WTC11 (cell line): ENCODE measurements around the gene ST13. TPM values are rescaled to one million over a fixed set of nuclear protein-coding genes. Genes with fewer than 3 reads are reported as not detected.

Experiments used
- ATAC-seq: fragments of 200-7000 bp; cut with Tn5 transposase; 2 replicates; pipeline ENCODE4 v1.10.0; 2021; ENCODE audit warnings: mild to moderate bottlenecking, moderate library complexity
- CTCF ChIA-PET: fragments of 300-600 bp; sonication (Branson Sonifier 250); formaldehyde crosslinking; loops from one replicate; lab custom pipeline; 2021; ENCODE audit warnings: antibody characterized with exemption; lab: Charles Lee
- POLR2A ChIA-PET: fragments of 350-600 bp; sonication (Branson Sonifier 250); formaldehyde crosslinking; loops from one replicate; lab custom pipeline; 2021; ENCODE audit warnings: antibody characterized with exemption; lab: Charles Lee
- DNase-seq: peaks from one replicate; pipeline ENCODE4 v3.0.0; 2021; ENCODE audit warnings: low spot score
- H3K27ac Mint-ChIP-seq: 2 replicates; pipeline ENCODE4 v1.8.0; 2021; ENCODE audit warnings: mixed read lengths
- H3K27me3 Mint-ChIP-seq: 2 replicates; pipeline ENCODE4 v1.8.0; 2021; ENCODE audit warnings: low read depth, mild to moderate bottlenecking, moderate library complexity, mixed read lengths
- H3K36me3 Mint-ChIP-seq: 2 replicates; pipeline ENCODE4 v1.8.0; 2021; ENCODE audit warnings: mixed read lengths
- H3K4me1 Mint-ChIP-seq: 2 replicates; pipeline ENCODE4 v1.8.0; 2022; ENCODE audit warnings: mixed read lengths
- H3K4me3 Mint-ChIP-seq: 2 replicates; pipeline ENCODE4 v1.8.0; 2021; ENCODE audit warnings: mild to moderate bottlenecking, moderate library complexity, mixed read lengths
- H3K9me3 Mint-ChIP-seq: 2 replicates; pipeline ENCODE4 v1.8.0; 2021; ENCODE audit warnings: mixed read lengths
- ELF4 ChIP-seq: sonication (generic); formaldehyde crosslinking; IDR thresholded peaks from 2 replicates; pipeline ENCODE4 v1.8.1; 2022; ENCODE audit warnings: low read depth, mild to moderate bottlenecking, moderate library complexity, missing genetic modification reagents
- KAT7 ChIP-seq: sonication (generic); formaldehyde crosslinking; IDR thresholded peaks from 2 replicates; pipeline ENCODE4 v1.8.1; 2023; ENCODE audit warnings: missing genetic modification reagents, mild to moderate bottlenecking, borderline replicate concordance
- MXD4 ChIP-seq: fragments of 250-450 bp; sonication (Bioruptor Pico); IDR thresholded peaks from 2 replicates; pipeline ENCODE4 v1.8.0; 2021; ENCODE audit warnings: mild to moderate bottlenecking, moderate library complexity, borderline replicate concordance
- PRRX2 ChIP-seq: fragments of 250-450 bp; sonication (Bioruptor Pico); IDR thresholded peaks from 2 replicates; pipeline ENCODE4 v1.8.0; 2021; ENCODE audit warnings: mild to moderate bottlenecking
- RORB ChIP-seq: fragments of 250-450 bp; sonication (Bioruptor Pico); IDR thresholded peaks from 2 replicates; pipeline ENCODE4 v1.9.0; 2021; ENCODE audit warnings: mild to moderate bottlenecking
- SMAD3 ChIP-seq: sonication (generic); formaldehyde crosslinking; IDR thresholded peaks from 2 replicates; pipeline ENCODE4 v1.8.0; 2022; ENCODE audit warnings: missing genetic modification reagents, mild to moderate bottlenecking, borderline replicate concordance
- SMAD4 ChIP-seq: sonication (generic); formaldehyde crosslinking; IDR thresholded peaks from 2 replicates; pipeline ENCODE4 v1.8.0; 2022; ENCODE audit warnings: mild to moderate bottlenecking, missing genetic modification reagents
- TCF7 ChIP-seq: sonication (generic); formaldehyde crosslinking; IDR thresholded peaks from 2 replicates; pipeline ENCODE4 v1.8.0; 2022; ENCODE audit warnings: mild to moderate bottlenecking, low read depth, missing genetic modification reagents, moderate library complexity
- ZNF121 ChIP-seq: sonication (generic); formaldehyde crosslinking; IDR thresholded peaks from 2 replicates; pipeline ENCODE4 v1.8.0; 2023; ENCODE audit warnings: missing genetic modification reagents
- ZNF317 ChIP-seq: sonication (generic); formaldehyde crosslinking; IDR thresholded peaks from 2 replicates; pipeline ENCODE4 v1.8.1; 2023; ENCODE audit warnings: low read depth, mild to moderate bottlenecking, moderate library complexity, missing genetic modification reagents, borderline replicate concordance
- ZNF416 ChIP-seq: fragments of 250-450 bp; sonication (Bioruptor Pico); IDR thresholded peaks from 2 replicates; pipeline ENCODE4 v1.9.0; 2021; ENCODE audit warnings: mild to moderate bottlenecking, inconsistent platforms
- total RNA-seq: library from RNA; stranded (reverse); gene quantifications from 3 replicates; pipeline ENCODE4 v1.2.3, GENCODE V29; 2021
- TF ChIP-seq, protein P1 (sequence below): fragments of 250-450 bp; sonication (Bioruptor Pico); IDR thresholded peaks from 2 replicates; pipeline ENCODE4 v1.8.0; 2021; ENCODE audit warnings: mild to moderate bottlenecking
- TF ChIP-seq, protein P2 (sequence below): fragments of 200-600 bp; IDR thresholded peaks from 2 replicates; pipeline ENCODE4 v1.8.0; 2022; ENCODE audit warnings: antibody characterized with exemption
- TF ChIP-seq, protein P3 (sequence below): sonication (generic); formaldehyde crosslinking; IDR thresholded peaks from 2 replicates; pipeline ENCODE4 v1.8.1; 2022; ENCODE audit warnings: mild to moderate bottlenecking, moderate library complexity, missing genetic modification reagents
- TF ChIP-seq, protein P4 (sequence below): fragments of 250-450 bp; sonication (Bioruptor Pico); IDR thresholded peaks from 2 replicates; pipeline ENCODE4 v1.9.0; 2021; ENCODE audit warnings: mild to moderate bottlenecking
- TF ChIP-seq, protein P5 (sequence below): sonication (generic); formaldehyde crosslinking; IDR thresholded peaks from 2 replicates; pipeline ENCODE4 v1.8.1; 2022; ENCODE audit warnings: mild to moderate bottlenecking, missing genetic modification reagents, moderate library complexity, borderline replicate concordance
- TF ChIP-seq, protein P6 (sequence below): fragments of 250-450 bp; sonication (Bioruptor Pico); IDR thresholded peaks from 2 replicates; pipeline ENCODE4 v1.9.0; 2021; ENCODE audit warnings: mild to moderate bottlenecking, borderline replicate concordance

The ST13 gene
- total RNA-seq, 1 experiment from 2014 or later: 289 TPM

DNA sequence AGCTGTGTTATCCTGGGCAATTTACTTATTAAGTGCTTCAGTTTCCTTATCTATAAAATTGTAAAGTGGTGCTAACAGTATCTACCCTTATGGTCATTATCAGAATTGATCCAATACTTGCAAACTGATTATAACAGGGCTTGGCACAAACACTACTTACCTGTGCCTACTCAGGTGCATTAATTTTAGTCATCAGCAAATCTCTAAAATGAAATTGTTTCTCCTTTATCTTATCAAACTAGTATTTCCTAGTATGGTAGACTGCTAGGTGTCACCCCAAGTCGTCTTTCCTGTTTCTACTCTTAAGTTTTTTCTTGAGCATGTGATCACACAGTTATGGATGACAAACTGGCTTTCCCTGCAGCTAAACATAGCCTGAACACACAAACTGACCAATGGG is 33.0 kb downstream of the ST13 start:
- ATAC-seq: no peak
- H3K4me1 Mint-ChIP-seq: peaks cover 34% of the 10 kb centered on the region
- DNase-seq: no peak

DNA sequence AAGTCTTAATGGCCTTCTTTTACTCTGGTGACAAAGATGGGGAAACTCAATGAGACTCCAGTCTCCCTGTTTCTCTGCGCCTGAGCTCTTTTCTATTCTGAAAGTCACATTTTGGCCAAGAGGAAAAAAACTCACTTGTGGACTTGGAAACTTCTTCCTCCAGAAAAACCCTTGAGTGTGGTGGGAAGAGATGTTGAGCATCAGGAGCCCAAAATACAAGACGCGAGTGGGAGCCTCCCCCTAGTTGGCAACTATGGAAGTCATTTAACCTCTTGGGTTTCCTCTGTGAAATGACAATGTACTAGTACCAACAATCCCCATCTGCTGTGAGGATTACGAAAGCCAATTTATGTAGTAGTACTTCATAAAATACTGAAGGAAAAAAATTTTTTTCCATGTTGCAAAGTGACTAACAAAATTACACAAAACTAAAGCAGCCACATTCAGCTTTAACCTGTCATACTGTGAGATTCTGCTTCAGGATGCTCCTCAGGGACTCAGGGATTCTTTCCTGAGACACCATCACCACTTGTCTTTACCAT is 36.8 kb downstream of the ST13 start:
- CTCF ChIA-PET: interaction anchor here (0.6 to 1.4 kb wide), 5 partner anchors 125 to 281 kb away, joined by 3 to 7 read pairs (median 3); no protein-coding TSS in a partner anchor

More for the DNA sequence above, 33.0 kb downstream of the ST13 start:
- H3K4me3 Mint-ChIP-seq: no peak overlapping the region
- H3K27ac Mint-ChIP-seq: 0 out of 2 replicates have a peak overlapping the region, but pooled peaks have one; percentile 34
- TF ChIP-seq, protein P1, sequence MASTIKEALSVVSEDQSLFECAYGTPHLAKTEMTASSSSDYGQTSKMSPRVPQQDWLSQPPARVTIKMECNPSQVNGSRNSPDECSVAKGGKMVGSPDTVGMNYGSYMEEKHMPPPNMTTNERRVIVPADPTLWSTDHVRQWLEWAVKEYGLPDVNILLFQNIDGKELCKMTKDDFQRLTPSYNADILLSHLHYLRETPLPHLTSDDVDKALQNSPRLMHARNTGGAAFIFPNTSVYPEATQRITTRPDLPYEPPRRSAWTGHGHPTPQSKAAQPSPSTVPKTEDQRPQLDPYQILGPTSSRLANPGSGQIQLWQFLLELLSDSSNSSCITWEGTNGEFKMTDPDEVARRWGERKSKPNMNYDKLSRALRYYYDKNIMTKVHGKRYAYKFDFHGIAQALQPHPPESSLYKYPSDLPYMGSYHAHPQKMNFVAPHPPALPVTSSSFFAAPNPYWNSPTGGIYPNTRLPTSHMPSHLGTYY (CRISPR knock-in tag): no peak
- TF ChIP-seq MXD4 (CRISPR knock-in tag) (no peak), SMAD4 (CRISPR knock-in tag) (no peak), ZNF416 (no peak), ZNF121 (CRISPR knock-in tag) (no peak), ELF4 (CRISPR knock-in tag) (no peak), PRRX2 (CRISPR knock-in tag) (no peak), TCF7 (CRISPR knock-in tag) (no peak), ZNF317 (no peak), RORB (CRISPR knock-in tag) (no peak), KAT7 (no peak), SMAD3 (CRISPR knock-in tag) (no peak)
- TF ChIP-seq, protein P2, sequence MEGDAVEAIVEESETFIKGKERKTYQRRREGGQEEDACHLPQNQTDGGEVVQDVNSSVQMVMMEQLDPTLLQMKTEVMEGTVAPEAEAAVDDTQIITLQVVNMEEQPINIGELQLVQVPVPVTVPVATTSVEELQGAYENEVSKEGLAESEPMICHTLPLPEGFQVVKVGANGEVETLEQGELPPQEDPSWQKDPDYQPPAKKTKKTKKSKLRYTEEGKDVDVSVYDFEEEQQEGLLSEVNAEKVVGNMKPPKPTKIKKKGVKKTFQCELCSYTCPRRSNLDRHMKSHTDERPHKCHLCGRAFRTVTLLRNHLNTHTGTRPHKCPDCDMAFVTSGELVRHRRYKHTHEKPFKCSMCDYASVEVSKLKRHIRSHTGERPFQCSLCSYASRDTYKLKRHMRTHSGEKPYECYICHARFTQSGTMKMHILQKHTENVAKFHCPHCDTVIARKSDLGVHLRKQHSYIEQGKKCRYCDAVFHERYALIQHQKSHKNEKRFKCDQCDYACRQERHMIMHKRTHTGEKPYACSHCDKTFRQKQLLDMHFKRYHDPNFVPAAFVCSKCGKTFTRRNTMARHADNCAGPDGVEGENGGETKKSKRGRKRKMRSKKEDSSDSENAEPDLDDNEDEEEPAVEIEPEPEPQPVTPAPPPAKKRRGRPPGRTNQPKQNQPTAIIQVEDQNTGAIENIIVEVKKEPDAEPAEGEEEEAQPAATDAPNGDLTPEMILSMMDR: no peak
- TF ChIP-seq, protein P3, sequence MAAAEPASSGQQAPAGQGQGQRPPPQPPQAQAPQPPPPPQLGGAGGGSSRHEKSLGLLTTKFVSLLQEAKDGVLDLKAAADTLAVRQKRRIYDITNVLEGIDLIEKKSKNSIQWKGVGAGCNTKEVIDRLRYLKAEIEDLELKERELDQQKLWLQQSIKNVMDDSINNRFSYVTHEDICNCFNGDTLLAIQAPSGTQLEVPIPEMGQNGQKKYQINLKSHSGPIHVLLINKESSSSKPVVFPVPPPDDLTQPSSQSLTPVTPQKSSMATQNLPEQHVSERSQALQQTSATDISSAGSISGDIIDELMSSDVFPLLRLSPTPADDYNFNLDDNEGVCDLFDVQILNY: no peak
- TF ChIP-seq, protein P4, sequence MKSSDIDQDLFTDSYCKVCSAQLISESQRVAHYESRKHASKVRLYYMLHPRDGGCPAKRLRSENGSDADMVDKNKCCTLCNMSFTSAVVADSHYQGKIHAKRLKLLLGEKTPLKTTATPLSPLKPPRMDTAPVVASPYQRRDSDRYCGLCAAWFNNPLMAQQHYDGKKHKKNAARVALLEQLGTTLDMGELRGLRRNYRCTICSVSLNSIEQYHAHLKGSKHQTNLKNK (CRISPR knock-in tag): no peak
- TF ChIP-seq, protein P5, sequence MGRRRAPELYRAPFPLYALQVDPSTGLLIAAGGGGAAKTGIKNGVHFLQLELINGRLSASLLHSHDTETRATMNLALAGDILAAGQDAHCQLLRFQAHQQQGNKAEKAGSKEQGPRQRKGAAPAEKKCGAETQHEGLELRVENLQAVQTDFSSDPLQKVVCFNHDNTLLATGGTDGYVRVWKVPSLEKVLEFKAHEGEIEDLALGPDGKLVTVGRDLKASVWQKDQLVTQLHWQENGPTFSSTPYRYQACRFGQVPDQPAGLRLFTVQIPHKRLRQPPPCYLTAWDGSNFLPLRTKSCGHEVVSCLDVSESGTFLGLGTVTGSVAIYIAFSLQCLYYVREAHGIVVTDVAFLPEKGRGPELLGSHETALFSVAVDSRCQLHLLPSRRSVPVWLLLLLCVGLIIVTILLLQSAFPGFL: no peak
- H3K27me3 Mint-ChIP-seq: no peaks in the 10 kb centered on the region
- POLR2A ChIA-PET: no interaction called here
- CTCF ChIA-PET: interaction anchor here (0.6 kb wide), 1 partner anchor 100 kb away, joined by 3 read pairs; no protein-coding TSS in a partner anchor
- H3K36me3 Mint-ChIP-seq: peaks cover 40% of the 10 kb centered on the region
- no peaks in the 10 kb centered on the region for H3K9me3 Mint-ChIP-seq

More for the DNA sequence above, 36.8 kb downstream of the ST13 start:
- Mint-ChIP-seq H3K27ac (peak overlapping the region; percentile 83), H3K4me3 (peak overlapping the region; percentile 92), H3K36me3 (peaks cover 20% of the 10 kb centered on the region), H3K9me3 (no peaks in the 10 kb centered on the region)
- no peak for ATAC-seq
- TF ChIP-seq, protein P3: no peak
- TF ChIP-seq, protein P6, sequence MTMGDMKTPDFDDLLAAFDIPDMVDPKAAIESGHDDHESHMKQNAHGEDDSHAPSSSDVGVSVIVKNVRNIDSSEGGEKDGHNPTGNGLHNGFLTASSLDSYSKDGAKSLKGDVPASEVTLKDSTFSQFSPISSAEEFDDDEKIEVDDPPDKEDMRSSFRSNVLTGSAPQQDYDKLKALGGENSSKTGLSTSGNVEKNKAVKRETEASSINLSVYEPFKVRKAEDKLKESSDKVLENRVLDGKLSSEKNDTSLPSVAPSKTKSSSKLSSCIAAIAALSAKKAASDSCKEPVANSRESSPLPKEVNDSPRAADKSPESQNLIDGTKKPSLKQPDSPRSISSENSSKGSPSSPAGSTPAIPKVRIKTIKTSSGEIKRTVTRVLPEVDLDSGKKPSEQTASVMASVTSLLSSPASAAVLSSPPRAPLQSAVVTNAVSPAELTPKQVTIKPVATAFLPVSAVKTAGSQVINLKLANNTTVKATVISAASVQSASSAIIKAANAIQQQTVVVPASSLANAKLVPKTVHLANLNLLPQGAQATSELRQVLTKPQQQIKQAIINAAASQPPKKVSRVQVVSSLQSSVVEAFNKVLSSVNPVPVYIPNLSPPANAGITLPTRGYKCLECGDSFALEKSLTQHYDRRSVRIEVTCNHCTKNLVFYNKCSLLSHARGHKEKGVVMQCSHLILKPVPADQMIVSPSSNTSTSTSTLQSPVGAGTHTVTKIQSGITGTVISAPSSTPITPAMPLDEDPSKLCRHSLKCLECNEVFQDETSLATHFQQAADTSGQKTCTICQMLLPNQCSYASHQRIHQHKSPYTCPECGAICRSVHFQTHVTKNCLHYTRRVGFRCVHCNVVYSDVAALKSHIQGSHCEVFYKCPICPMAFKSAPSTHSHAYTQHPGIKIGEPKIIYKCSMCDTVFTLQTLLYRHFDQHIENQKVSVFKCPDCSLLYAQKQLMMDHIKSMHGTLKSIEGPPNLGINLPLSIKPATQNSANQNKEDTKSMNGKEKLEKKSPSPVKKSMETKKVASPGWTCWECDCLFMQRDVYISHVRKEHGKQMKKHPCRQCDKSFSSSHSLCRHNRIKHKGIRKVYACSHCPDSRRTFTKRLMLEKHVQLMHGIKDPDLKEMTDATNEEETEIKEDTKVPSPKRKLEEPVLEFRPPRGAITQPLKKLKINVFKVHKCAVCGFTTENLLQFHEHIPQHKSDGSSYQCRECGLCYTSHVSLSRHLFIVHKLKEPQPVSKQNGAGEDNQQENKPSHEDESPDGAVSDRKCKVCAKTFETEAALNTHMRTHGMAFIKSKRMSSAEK: 0 out of 2 replicates have a peak, but pooled peaks have one; percentile 3
- TF ChIP-seq KAT7: no peak
- TF ChIP-seq, all 79 proteins: peak for 1
- POLR2A ChIA-PET: interaction anchor here (0.6 to 0.9 kb wide), 2 partner anchors 37 to 932 kb away, joined by 3 to 5 read pairs; partner anchors contain the start of gene XPNPEP3
- no peak for DNase-seq
- no peaks in the 10 kb centered on the region for H3K27me3 Mint-ChIP-seq
- H3K4me1 Mint-ChIP-seq: peaks cover 24% of the 10 kb centered on the region
